Neural cell (in vitro differentiated cells): Measurements from ENCODE around the gene DLG2. TPM values are rescaled to one million over a fixed set of nuclear protein-coding genes. Genes with fewer than 3 reads are reported as not detected.
"Not testable (repeated sequence)": the region's sequence is repeated elsewhere in the genome, so short reads cannot be mapped to it uniquely, and the experiment has no call there.

Experiments
- H2AFZ ChIP-seq: fragments of 200-600, 300-800 bp; sonication (generic), shearing (Covaris generic); 2 replicates; pipeline ENCODE4 v1.6.0; 2014; ENCODE audit warnings: low read depth, mild to moderate bottlenecking, antibody characterized with exemption, low read length, moderate library complexity
- H3F3A ChIP-seq: fragments of 200-600 bp; shearing (Covaris generic); 2 replicates; pipeline ENCODE4 v1.6.1; 2016; ENCODE audit warnings: mild to moderate bottlenecking, moderate library complexity, mixed read lengths, antibody characterized with exemption, low read length; ENCODE audit not compliant: insufficient read depth, poor library complexity, severe bottlenecking
- H3K27ac ChIP-seq: fragments of 200-600, 300-800 bp; sonication (generic), shearing (Covaris generic); 2 replicates; pipeline ENCODE4 v1.5.1; 2014; ENCODE audit warnings: mild to moderate bottlenecking, low read length, moderate library complexity
- H3K27me3 ChIP-seq: fragments of 300-800, 200-600 bp; sonication (generic), shearing (Covaris generic); 2 replicates; pipeline ENCODE4 v1.6.0; 2014; ENCODE audit warnings: mild to moderate bottlenecking, low read depth, low read length, moderate library complexity; ENCODE audit not compliant: insufficient read depth
- H3K36me3 ChIP-seq: fragments of 300-800, 200-600 bp; sonication (generic), shearing (Covaris generic); 2 replicates; pipeline ENCODE4 v1.5.1; 2014; ENCODE audit warnings: mild to moderate bottlenecking, antibody characterized with exemption, low read length, moderate library complexity; ENCODE audit not compliant: insufficient read depth
- H3K4me2 ChIP-seq: fragments of 300-800, 200-600 bp; sonication (generic), shearing (Covaris generic); 2 replicates; pipeline ENCODE4 v1.6.0; 2014; ENCODE audit warnings: mild to moderate bottlenecking, low read length
- H3K4me3 ChIP-seq: fragments of 300-800, 200-600 bp; sonication (generic), shearing (Covaris generic); 2 replicates; pipeline ENCODE4 v1.5.1; 2014; ENCODE audit warnings: mild to moderate bottlenecking, low read length, moderate library complexity
- H3K79me2 ChIP-seq: fragments of 200-600 bp; shearing (Covaris generic); replicated peaks from 2 replicates; pipeline ENCODE4 v1.6.0; 2014; ENCODE audit warnings: mild to moderate bottlenecking, low read length, moderate library complexity; ENCODE audit not compliant: insufficient read depth
- H3K9ac ChIP-seq: fragments of 300-800, 200-600 bp; sonication (generic), shearing (Covaris generic); 2 replicates; pipeline ENCODE4 v1.6.1; 2016; ENCODE audit warnings: mild to moderate bottlenecking, low read length, mixed read lengths
- H3K9me2 ChIP-seq: fragments of 200-600 bp; shearing (Covaris generic); 2 replicates; pipeline ENCODE4 v1.6.1; 2016; ENCODE audit warnings: mild to moderate bottlenecking, low read length, mixed read lengths; ENCODE audit not compliant: insufficient read depth
- H3K9me3 ChIP-seq: fragments of 200-600, 300-800 bp; sonication (generic), shearing (Covaris generic); 2 replicates; pipeline ENCODE4 v1.6.1; 2016; ENCODE audit warnings: mild to moderate bottlenecking, mixed run types, low read length, moderate library complexity, mixed read lengths
- H4K20me1 ChIP-seq: fragments of 200-600 bp; shearing (Covaris generic); 2 replicates; pipeline ENCODE4 v1.6.1; 2016; ENCODE audit warnings: mild to moderate bottlenecking, mixed run types; ENCODE audit not compliant: insufficient read depth
- CTCF ChIP-seq: fragments of 450-650 bp; IDR thresholded peaks from 2 replicates; pipeline ENCODE4 v1.5.1; 2014; ENCODE audit warnings: antibody characterized with exemption, mild to moderate bottlenecking, moderate library complexity; ENCODE audit not compliant: poor library complexity, severe bottlenecking
- EP300 ChIP-seq: fragments of 450-650 bp; conservative IDR thresholded peaks from 2 replicates; pipeline ENCODE4 v1.6.1; 2014; ENCODE audit warnings: antibody characterized with exemption, mild to moderate bottlenecking, moderate library complexity; ENCODE audit not compliant: poor library complexity, severe bottlenecking
- EZH2 ChIP-seq: fragments of 200-600, 300-800 bp; shearing (Covaris generic), sonication (generic); IDR thresholded peaks from 2 replicates; pipeline ENCODE4 v1.6.1; 2014; ENCODE audit warnings: antibody characterized with exemption, low read length, borderline replicate concordance, mild to moderate bottlenecking; ENCODE audit not compliant: insufficient read depth, poor library complexity, severe bottlenecking
- MXI1 ChIP-seq: fragments of 450-650 bp; conservative IDR thresholded peaks from 2 replicates; pipeline ENCODE4 v1.6.1; 2014; ENCODE audit warnings: antibody characterized with exemption, mild to moderate bottlenecking; ENCODE audit not compliant: poor library complexity, severe bottlenecking
- POLR2AphosphoS5 ChIP-seq: IDR thresholded peaks from 2 replicates; pipeline ENCODE4 v1.6.1; 2012
- RAD21 ChIP-seq: fragments of 450-650 bp; conservative IDR thresholded peaks from 2 replicates; pipeline ENCODE4 v1.6.1; 2014; ENCODE audit warnings: antibody characterized with exemption, mild to moderate bottlenecking, moderate library complexity
- REST ChIP-seq: IDR thresholded peaks from 2 replicates; pipeline ENCODE4 v1.6.1; 2012; ENCODE audit warnings: borderline replicate concordance
- SMC3 ChIP-seq: fragments of 450-650 bp; conservative IDR thresholded peaks from 2 replicates; pipeline ENCODE4 v1.6.1; 2014; ENCODE audit warnings: antibody characterized with exemption, mild to moderate bottlenecking, moderate library complexity; ENCODE audit not compliant: poor library complexity
- TAF1 ChIP-seq: IDR thresholded peaks from 2 replicates; pipeline ENCODE4 v1.6.1; 2012; ENCODE audit warnings: low read depth
- polyA plus RNA-seq: library from polyadenylated mRNA; depleted of rRNA; stranded (reverse); fragments of >200 nt; gene quantifications from 2 replicates; pipeline ENCODE4 v1.2.3, GENCODE V29; 2014

DLG2 gene
- polyA plus RNA-seq, 1 donor from 2014 or later = 179 TPM

- H3K27ac ChIP-seq = no peak overlapping the region
- no peak overlapping the region for H3K4me3 ChIP-seq
- H4K20me1 ChIP-seq = no peaks in the 10 kb centered on the region
- H3K79me2 ChIP-seq = peaks cover 5% of the 10 kb centered on the region
- H3K9me3 ChIP-seq = no peaks in the 10 kb centered on the region
- H3K4me2 ChIP-seq = no peak overlapping the region
- TF ChIP-seq RAD21 (no peak), EZH2 (no peak)
- H3K9ac ChIP-seq = no peak overlapping the region
- no peaks in the 10 kb centered on the region for H3K27me3 ChIP-seq
- no peaks in the 10 kb centered on the region for H3F3A ChIP-seq
- H3K9me2 ChIP-seq = no peaks in the 10 kb centered on the region
- H2AFZ ChIP-seq = no peak overlapping the region
- peaks cover 7% of the 10 kb centered on the region for H3K36me3 ChIP-seq
Observed at GRCh38 chr11:83600661-83601060, 2026.5 kb downstream of the DLG2 start.

- Histone ChIP-seq H2AFZ (no peak overlapping the region), H4K20me1 (no peaks in the 10 kb centered on the region), H3K27ac (no peak overlapping the region), H3K9me2 (no peaks in the 10 kb centered on the region), H3K36me3 (peaks cover 7% of the 10 kb centered on the region), H3K9ac (no peak overlapping the region), H3K79me2 (peaks cover 5% of the 10 kb centered on the region), H3K9me3 (no peaks in the 10 kb centered on the region), H3K4me2 (no peak overlapping the region), H3K27me3 (no peaks in the 10 kb centered on the region), H3F3A (no peaks in the 10 kb centered on the region), H3K4me3 (no peak overlapping the region)
- TF ChIP-seq CTCF = no peak
- TF ChIP-seq POLR2AphosphoS5 = no peak
- TF ChIP-seq EZH2 = no peak
- no peak for TF ChIP-seq REST
- no peak for TF ChIP-seq RAD21
- TF ChIP-seq TAF1 = no peak
- TF ChIP-seq MXI1 = no peak
- no peak for TF ChIP-seq SMC3
- no peak for TF ChIP-seq EP300
Observed at GRCh38 chr11:83599066-83599465, 2028.1 kb downstream of the DLG2 start.

- H3K27ac ChIP-seq, H3K79me2 ChIP-seq, H4K20me1 ChIP-seq, H3K9me3 ChIP-seq, H3K9ac ChIP-seq, H3F3A ChIP-seq, H3K36me3 ChIP-seq, H3K4me3 ChIP-seq, H3K4me2 ChIP-seq, H3K9me2 ChIP-seq, H2AFZ ChIP-seq, H3K27me3 ChIP-seq: not testable (repeated sequence)
Observed at GRCh38 chr11:83587797-83588196, 2039.3 kb downstream of the DLG2 start.
